Measurements from ENCODE around the gene TPM2.

TPM2 gene

GRCh38 chr9:35636135-35636876 is 53.4 kb downstream of the TPM2 start:
- Histone ChIP-seq H3K27ac (no peak overlapping the region), H3K4me1 (ENCODE audit: control insufficient read depth in 1 of 2, insufficient read depth in 1 of 2, low read depth in 1 of 2, low read length in 1 of 2) (peaks cover under 1 to 13% of the 10 kb centered on the region in 2 experiments)

GRCh38 chr9:35635730-35636129 is 54.0 kb downstream of the TPM2 start:
- Histone ChIP-seq H3K27me3 (no peaks in the 10 kb centered on the region), H3K9me3 (no peaks in the 10 kb centered on the region), H3K27ac (no peak overlapping the region), H3K4me1 (ENCODE audit: control insufficient read depth in 1 of 2, insufficient read depth in 1 of 2, low read depth in 1 of 2, low read length in 1 of 2) (peaks cover 0 to 8% of the 10 kb centered on the region in 2 experiments), H3K36me3 (no peaks in the 10 kb centered on the region), H3K4me3 (ENCODE audit: low read depth in 1 of 2, low read length in 1 of 2) (no peak overlapping the region)
- no peak for TF ChIP-seq CTCF (IDR thresholded peaks at IDR 0.05)

More at GRCh38 chr9:35636135-35636876, 53.4 kb downstream of the TPM2 start:
- Histone ChIP-seq H3K27me3 (no peaks in the 10 kb centered on the region), H3K9me3 (no peaks in the 10 kb centered on the region), H3K4me3 (ENCODE audit: low read depth in 1 of 2, low read length in 1 of 2) (no peak overlapping the region), H3K36me3 (no peaks in the 10 kb centered on the region)
- no peak for TF ChIP-seq CTCF (IDR thresholded peaks at IDR 0.05)
